Vagina (tissue), 2 donors: ENCODE results near the gene GORAB.

Source experiments
- CTCF ChIP-seq, 3 experiments: fragments of 450-650 bp in 2 of 3; fragments of 200-600 bp in 1 of 3; sonication (generic) in 1 of 3; IDR thresholded peaks; one replicate each; pipeline ENCODE4 v1.5.1; 2017 to 2019; ENCODE audit warnings: antibody characterized with exemption in 3 of 3, mild to moderate bottlenecking in 2 of 3, moderate library complexity in 2 of 3
- POLR2A ChIP-seq, 2 donors: fragments of 450-650 bp; IDR thresholded peaks; one replicate each; pipeline ENCODE4 v1.6.1; 2017; ENCODE audit warnings: antibody characterized with exemption in 2 of 2, mild to moderate bottlenecking in 2 of 2, moderate library complexity in 2 of 2
- POLR2AphosphoS5 ChIP-seq, 2 donors: sonication (generic); formaldehyde crosslinking; IDR thresholded peaks; one replicate each; pipeline ENCODE4 v1.9.0; 2017; ENCODE audit warnings: antibody characterized with exemption in 2 of 2, mild to moderate bottlenecking in 2 of 2, low read depth in 1 of 2; ENCODE audit not compliant: insufficient read depth in 1 of 2

- TF ChIP-seq CTCF (IDR thresholded peaks at IDR 0.05), result no peak
- no peak for TF ChIP-seq POLR2A (IDR thresholded peaks at IDR 0.05)
- TF ChIP-seq POLR2AphosphoS5 (IDR thresholded peaks at IDR 0.05; ENCODE audit: insufficient read depth in 1 of 2, low read depth in 1 of 2), result no peak
These were observed 801 bp upstream of the GORAB start for GRCh38 chr1:170530972-170531757.
